MM.1S (cell line): ENCODE measurements around the gene CREB5.

Source experiments
- DNase-seq: peaks from one replicate; pipeline ENCODE4 v3.0.0-alpha.2; 2015
- H2AFZ ChIP-seq: fragments of 300-600 bp; sonication (generic); 2 replicates; pipeline ENCODE4 v1.6.0; 2016; ENCODE audit warnings: antibody characterized with exemption, low read length
- H3F3A ChIP-seq: fragments of 300-600 bp; sonication (generic); 2 replicates; pipeline ENCODE4 v1.6.1; 2016; ENCODE audit warnings: mild to moderate bottlenecking, antibody characterized with exemption, low read length, moderate library complexity, mixed read lengths; ENCODE audit not compliant: insufficient read depth
- H3K27ac ChIP-seq: fragments of 300-600 bp; sonication (generic); 2 replicates; pipeline ENCODE4 v1.5.1; 2016; ENCODE audit warnings: mild to moderate bottlenecking, low read length
- H3K27me3 ChIP-seq: fragments of 300-600 bp; sonication (generic); replicated peaks from 2 replicates; pipeline ENCODE4 v1.6.0; 2016; ENCODE audit warnings: low read length; ENCODE audit not compliant: insufficient read depth
- H3K36me3 ChIP-seq: fragments of 300-600 bp; sonication (generic); replicated peaks from 2 replicates; pipeline ENCODE4 v1.6.1; 2016; ENCODE audit warnings: mild to moderate bottlenecking, low read length, mixed read lengths; ENCODE audit not compliant: insufficient read depth
- H3K4me1 ChIP-seq: fragments of 300-600 bp; sonication (generic); 2 replicates; pipeline ENCODE4 v1.6.1; 2016; ENCODE audit warnings: low read length, mixed read lengths
- H3K4me2 ChIP-seq: fragments of 300-600 bp; sonication (generic); 2 replicates; pipeline ENCODE4 v1.6.0; 2016; ENCODE audit warnings: low read depth, low read length
- H3K4me3 ChIP-seq: fragments of 300-600 bp; sonication (generic); 2 replicates; pipeline ENCODE4 v1.5.1; 2016; ENCODE audit warnings: low read length, mixed read lengths
- H3K79me2 ChIP-seq: fragments of 300-600 bp; sonication (generic); 2 replicates; pipeline ENCODE4 v1.6.1; 2016; ENCODE audit warnings: mixed run types, low read length, mixed read lengths
- H3K9ac ChIP-seq: fragments of 300-600 bp; sonication (generic); 2 replicates; pipeline ENCODE4 v1.6.1; 2016; ENCODE audit warnings: low read length, mixed read lengths
- H3K9me2 ChIP-seq: fragments of 300-600 bp; sonication (generic); replicated peaks from 2 replicates; pipeline ENCODE4 v1.6.1; 2016; ENCODE audit warnings: mild to moderate bottlenecking, low read length, mixed read lengths; ENCODE audit not compliant: insufficient read depth
- H3K9me3 ChIP-seq: fragments of 300-600 bp; sonication (generic); replicated peaks from 2 replicates; pipeline ENCODE4 v1.6.1; 2016; ENCODE audit warnings: mild to moderate bottlenecking, low read length, mixed read lengths; ENCODE audit not compliant: insufficient read depth
- H4K20me1 ChIP-seq: fragments of 300-600 bp; sonication (generic); 2 replicates; pipeline ENCODE4 v1.6.1; 2016; ENCODE audit warnings: mild to moderate bottlenecking, low read length, moderate library complexity, mixed read lengths; ENCODE audit not compliant: insufficient read depth
- EZH2 ChIP-seq: fragments of 300-600 bp; sonication (generic); optimal IDR thresholded peaks from 2 replicates; pipeline ENCODE3; 2017; ENCODE audit warnings: low read depth, mild to moderate bottlenecking, antibody characterized with exemption, low read length, mixed read lengths
- EZH2phosphoT487 ChIP-seq: fragments of 300-600 bp; sonication (generic); IDR thresholded peaks from 2 replicates; pipeline ENCODE4 v1.6.1; 2018; ENCODE audit warnings: antibody characterized with exemption, low read length
- TF ChIP-seq, protein P1 (sequence below): fragments of 300-600 bp; sonication (generic); IDR thresholded peaks from 2 replicates; pipeline ENCODE4 v1.5.1; 2016; ENCODE audit warnings: antibody characterized with exemption, low read length, mixed read lengths

The CREB5 gene

GRCh38 chr7:28677668-28678067 lies 265.4 kb downstream of the CREB5 start:
- H2AFZ ChIP-seq, result no peak overlapping the region
- H3K9me3 ChIP-seq, result no peaks in the 10 kb centered on the region
- H3K36me3 ChIP-seq, result no peaks in the 10 kb centered on the region
- H3F3A ChIP-seq, result no peaks in the 10 kb centered on the region
- no peaks in the 10 kb centered on the region for H4K20me1 ChIP-seq
- no peaks in the 10 kb centered on the region for H3K9me2 ChIP-seq
- H3K27ac ChIP-seq, result no peak overlapping the region
- no peaks in the 10 kb centered on the region for H3K27me3 ChIP-seq
- H3K79me2 ChIP-seq, result no peaks in the 10 kb centered on the region
- no peaks in the 10 kb centered on the region for H3K4me1 ChIP-seq
- H3K4me2 ChIP-seq, result no peak overlapping the region
- DNase-seq, result no peak
- H3K9ac ChIP-seq, result no peak overlapping the region
- no peak overlapping the region for H3K4me3 ChIP-seq
- TF ChIP-seq EZH2, result no peak
- no peak for TF ChIP-seq EZH2phosphoT487
- TF ChIP-seq, protein P1, sequence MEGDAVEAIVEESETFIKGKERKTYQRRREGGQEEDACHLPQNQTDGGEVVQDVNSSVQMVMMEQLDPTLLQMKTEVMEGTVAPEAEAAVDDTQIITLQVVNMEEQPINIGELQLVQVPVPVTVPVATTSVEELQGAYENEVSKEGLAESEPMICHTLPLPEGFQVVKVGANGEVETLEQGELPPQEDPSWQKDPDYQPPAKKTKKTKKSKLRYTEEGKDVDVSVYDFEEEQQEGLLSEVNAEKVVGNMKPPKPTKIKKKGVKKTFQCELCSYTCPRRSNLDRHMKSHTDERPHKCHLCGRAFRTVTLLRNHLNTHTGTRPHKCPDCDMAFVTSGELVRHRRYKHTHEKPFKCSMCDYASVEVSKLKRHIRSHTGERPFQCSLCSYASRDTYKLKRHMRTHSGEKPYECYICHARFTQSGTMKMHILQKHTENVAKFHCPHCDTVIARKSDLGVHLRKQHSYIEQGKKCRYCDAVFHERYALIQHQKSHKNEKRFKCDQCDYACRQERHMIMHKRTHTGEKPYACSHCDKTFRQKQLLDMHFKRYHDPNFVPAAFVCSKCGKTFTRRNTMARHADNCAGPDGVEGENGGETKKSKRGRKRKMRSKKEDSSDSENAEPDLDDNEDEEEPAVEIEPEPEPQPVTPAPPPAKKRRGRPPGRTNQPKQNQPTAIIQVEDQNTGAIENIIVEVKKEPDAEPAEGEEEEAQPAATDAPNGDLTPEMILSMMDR, result no peak

DNA sequence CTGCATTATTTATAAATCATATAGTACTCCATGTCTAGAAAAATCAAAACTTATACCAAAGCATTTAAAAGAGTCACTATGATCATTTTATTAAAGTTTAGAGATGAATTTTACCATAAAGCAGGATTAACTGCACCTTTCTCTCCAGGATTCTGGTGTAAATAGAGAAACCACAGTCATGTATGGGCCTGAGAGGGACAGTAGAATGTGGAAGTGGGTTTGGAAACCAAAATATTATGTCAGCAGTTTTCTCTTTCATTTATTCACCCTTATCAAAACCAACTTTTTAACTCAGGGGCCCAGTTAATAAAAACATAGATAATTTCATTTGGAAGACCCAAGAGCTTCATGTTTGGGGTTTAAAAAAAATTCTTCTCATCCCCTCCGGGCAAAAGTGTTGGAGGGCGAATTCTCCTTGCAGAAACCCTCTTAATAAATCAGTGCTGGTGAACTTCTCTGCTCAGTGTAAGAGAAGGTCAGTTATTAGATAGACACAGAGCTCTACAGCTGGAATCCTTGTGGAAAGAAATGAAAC lies 266.2 kb downstream of the CREB5 start:
- H4K20me1 ChIP-seq, result no peaks in the 10 kb centered on the region
- H3K4me2 ChIP-seq, result no peak overlapping the region
- H3K79me2 ChIP-seq, result no peaks in the 10 kb centered on the region
- no peaks in the 10 kb centered on the region for H3K9me3 ChIP-seq
- H3K9ac ChIP-seq, result no peak overlapping the region
- no peak overlapping the region for H2AFZ ChIP-seq
- H3K4me3 ChIP-seq, result no peak overlapping the region
- TF ChIP-seq EZH2phosphoT487, result no peak
- TF ChIP-seq, protein P1, result no peak
- TF ChIP-seq EZH2, result no peak
- no peaks in the 10 kb centered on the region for H3K27me3 ChIP-seq
- DNase-seq, result no peak
- H3K27ac ChIP-seq, result no peak overlapping the region
- H3K9me2 ChIP-seq, result no peaks in the 10 kb centered on the region
- no peaks in the 10 kb centered on the region for H3K4me1 ChIP-seq
- H3K36me3 ChIP-seq, result no peaks in the 10 kb centered on the region
- no peaks in the 10 kb centered on the region for H3F3A ChIP-seq

DNA sequence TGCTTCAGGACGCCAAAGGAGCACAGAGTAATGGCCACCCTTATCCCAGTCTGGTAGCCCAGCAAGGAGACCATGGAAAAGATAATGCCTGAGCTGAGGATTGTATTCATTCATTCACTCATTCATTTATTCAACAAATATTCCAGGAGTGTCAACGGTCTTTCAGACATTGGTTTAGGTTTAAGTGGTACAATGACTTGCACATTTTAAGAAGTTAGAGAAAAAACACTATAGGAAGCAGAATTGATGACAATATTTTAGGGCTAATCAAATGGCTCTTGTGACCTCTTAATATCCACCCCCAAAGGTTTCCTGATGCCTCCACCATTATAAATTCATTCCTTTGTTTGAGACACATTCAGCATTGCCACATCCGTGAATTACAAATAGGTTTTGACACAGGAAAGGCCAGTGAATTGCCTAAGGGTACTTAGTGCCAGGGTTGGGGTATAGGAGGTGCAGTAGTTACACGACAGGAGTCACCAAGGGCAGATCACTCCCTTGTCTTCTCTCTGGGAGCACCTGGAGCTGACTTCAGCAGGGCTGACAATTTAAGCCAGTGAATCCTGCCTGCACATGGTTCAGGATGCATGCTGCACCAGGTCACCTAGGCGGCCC lies 269.5 kb downstream of the CREB5 start:
- H3K9me3 ChIP-seq, result no peaks in the 10 kb centered on the region
- no peaks in the 10 kb centered on the region for H3F3A ChIP-seq
- no peak overlapping the region for H3K4me3 ChIP-seq
- TF ChIP-seq EZH2phosphoT487 (no peak), EZH2 (no peak)
- TF ChIP-seq, protein P1, result no peak
- H3K27me3 ChIP-seq, result no peaks in the 10 kb centered on the region
- no peaks in the 10 kb centered on the region for H3K79me2 ChIP-seq
- H3K4me1 ChIP-seq, result no peaks in the 10 kb centered on the region
- no peak overlapping the region for H3K27ac ChIP-seq
- H2AFZ ChIP-seq, result no peak overlapping the region
- no peaks in the 10 kb centered on the region for H3K9me2 ChIP-seq
- no peak overlapping the region for H3K4me2 ChIP-seq
- H4K20me1 ChIP-seq, result no peaks in the 10 kb centered on the region
- no peaks in the 10 kb centered on the region for H3K36me3 ChIP-seq
- DNase-seq, result no peak
- no peak overlapping the region for H3K9ac ChIP-seq
